ENCODE results near the gene GHR. TPM values are rescaled to one million over a fixed set of nuclear protein-coding genes. Genes with fewer than 3 reads are reported as not detected.

GHR gene
- total RNA-seq, 2 experiments from 2014 or later: not detected

DNA sequence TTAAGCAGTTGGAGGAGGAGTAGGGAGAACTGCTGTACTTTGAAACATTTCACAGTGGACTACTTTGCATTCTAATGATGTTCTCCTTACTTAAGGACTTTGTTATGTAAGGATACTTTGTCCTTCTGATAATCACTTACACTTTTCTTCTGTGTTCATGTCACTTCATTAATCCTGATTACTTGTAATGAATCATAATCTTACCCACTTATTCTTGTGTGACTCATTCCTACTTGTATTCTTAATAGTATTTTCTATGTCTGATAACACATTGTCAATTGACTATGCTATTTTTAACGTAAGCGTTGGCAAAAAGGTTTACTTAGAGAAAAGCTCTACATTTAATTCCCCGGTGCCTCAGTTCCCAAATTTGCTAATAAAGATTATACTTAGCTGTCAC lies 63.8 kb downstream of the GHR start:
- Histone ChIP-seq H3K36me3 (ENCODE audit: insufficient read depth, low read length) (no peaks in the 10 kb centered on the region), H4K20me1 (ENCODE audit: insufficient read depth, low read length) (no peaks in the 10 kb centered on the region), H3K4me1 (ENCODE audit: insufficient read depth, low read length, poor library complexity, severe bottlenecking) (no peaks in the 10 kb centered on the region), H3K9me2 (ENCODE audit: insufficient read depth, low read length) (no peaks in the 10 kb centered on the region), H3K79me2 (ENCODE audit: insufficient read depth, low read depth, low read length) (no peaks in the 10 kb centered on the region), H2AFZ (ENCODE audit: low read length) (no peak overlapping the region), H3K9me3 (ENCODE audit: low read length) (no peaks in the 10 kb centered on the region), H3K27ac (ENCODE audit: low read depth, low read length, poor library complexity, severe bottlenecking) (no peak overlapping the region), H3K4me2 (ENCODE audit: low read length) (no peak overlapping the region), H3K4me3 (ENCODE audit: low read depth, low read length, poor library complexity, severe bottlenecking) (no peak overlapping the region)
- ChIA-PET CTCF (ENCODE audit: unreplicated experiment) (no interaction called here), POLR2A (no interaction called here)
- no peak for DNase-seq (ENCODE audit: low spot score)
- intact Hi-C loops (cut with micrococcal nuclease; ENCODE audit: unreplicated experiment): no loop called here
- TF ChIP-seq EZH2phosphoT487 (IDR thresholded peaks at IDR 0.05; ENCODE audit: borderline replicate concordance, low read depth, low read length): no peak
- TF ChIP-seq, protein P1, sequence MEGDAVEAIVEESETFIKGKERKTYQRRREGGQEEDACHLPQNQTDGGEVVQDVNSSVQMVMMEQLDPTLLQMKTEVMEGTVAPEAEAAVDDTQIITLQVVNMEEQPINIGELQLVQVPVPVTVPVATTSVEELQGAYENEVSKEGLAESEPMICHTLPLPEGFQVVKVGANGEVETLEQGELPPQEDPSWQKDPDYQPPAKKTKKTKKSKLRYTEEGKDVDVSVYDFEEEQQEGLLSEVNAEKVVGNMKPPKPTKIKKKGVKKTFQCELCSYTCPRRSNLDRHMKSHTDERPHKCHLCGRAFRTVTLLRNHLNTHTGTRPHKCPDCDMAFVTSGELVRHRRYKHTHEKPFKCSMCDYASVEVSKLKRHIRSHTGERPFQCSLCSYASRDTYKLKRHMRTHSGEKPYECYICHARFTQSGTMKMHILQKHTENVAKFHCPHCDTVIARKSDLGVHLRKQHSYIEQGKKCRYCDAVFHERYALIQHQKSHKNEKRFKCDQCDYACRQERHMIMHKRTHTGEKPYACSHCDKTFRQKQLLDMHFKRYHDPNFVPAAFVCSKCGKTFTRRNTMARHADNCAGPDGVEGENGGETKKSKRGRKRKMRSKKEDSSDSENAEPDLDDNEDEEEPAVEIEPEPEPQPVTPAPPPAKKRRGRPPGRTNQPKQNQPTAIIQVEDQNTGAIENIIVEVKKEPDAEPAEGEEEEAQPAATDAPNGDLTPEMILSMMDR (conservative IDR thresholded peaks at IDR 0.05; ENCODE audit: low read length): no peak
- BruUV-seq (replicated peaks): no TSS peak

DNA sequence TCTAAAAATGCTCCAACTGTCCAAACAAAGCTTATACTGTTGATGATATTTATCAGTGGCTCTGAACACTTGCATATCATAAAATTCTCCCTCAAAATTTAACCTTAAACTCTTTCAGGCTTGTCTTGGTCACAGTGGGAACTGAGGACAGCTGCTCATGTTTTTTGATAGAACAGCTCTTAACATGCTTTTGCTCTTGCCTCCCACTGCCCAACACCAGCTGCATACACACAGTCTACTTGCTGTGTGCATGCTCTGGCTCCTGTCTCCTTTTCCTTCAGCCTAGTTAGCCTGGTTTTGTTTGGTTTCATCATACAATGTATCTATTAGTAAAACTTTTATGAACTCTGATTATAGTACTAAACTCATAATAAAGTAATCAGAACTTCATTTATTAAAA lies 64.6 kb downstream of the GHR start:
- Histone ChIP-seq H3K79me2 (ENCODE audit: insufficient read depth, low read depth, low read length) (no peaks in the 10 kb centered on the region), H4K20me1 (ENCODE audit: insufficient read depth, low read length) (no peaks in the 10 kb centered on the region), H3K27ac (ENCODE audit: low read depth, low read length, poor library complexity, severe bottlenecking) (no peak overlapping the region), H3K9me3 (ENCODE audit: low read length) (no peaks in the 10 kb centered on the region), H3K4me1 (ENCODE audit: insufficient read depth, low read length, poor library complexity, severe bottlenecking) (no peaks in the 10 kb centered on the region), H3K4me2 (ENCODE audit: low read length) (no peak overlapping the region), H3K4me3 (ENCODE audit: low read depth, low read length, poor library complexity, severe bottlenecking) (no peak overlapping the region), H3K36me3 (ENCODE audit: insufficient read depth, low read length) (no peaks in the 10 kb centered on the region), H3K9me2 (ENCODE audit: insufficient read depth, low read length) (no peaks in the 10 kb centered on the region), H2AFZ (ENCODE audit: low read length) (no peak overlapping the region)
- CTCF ChIA-PET (ENCODE audit: unreplicated experiment): no interaction called here
- no peak for TF ChIP-seq EZH2phosphoT487 (IDR thresholded peaks at IDR 0.05; ENCODE audit: borderline replicate concordance, low read depth, low read length)
- TF ChIP-seq, protein P1 (conservative IDR thresholded peaks at IDR 0.05; ENCODE audit: low read length): no peak
- POLR2A ChIA-PET: interaction anchor here (0.7 kb wide), 1 partner anchor 47 kb away, joined by 3 read pairs; no protein-coding TSS in a partner anchor
- no TSS peak for BruUV-seq (replicated peaks)
- intact Hi-C loops (cut with micrococcal nuclease; ENCODE audit: unreplicated experiment): no loop called here
- DNase-seq (ENCODE audit: low spot score): no peak

DNA sequence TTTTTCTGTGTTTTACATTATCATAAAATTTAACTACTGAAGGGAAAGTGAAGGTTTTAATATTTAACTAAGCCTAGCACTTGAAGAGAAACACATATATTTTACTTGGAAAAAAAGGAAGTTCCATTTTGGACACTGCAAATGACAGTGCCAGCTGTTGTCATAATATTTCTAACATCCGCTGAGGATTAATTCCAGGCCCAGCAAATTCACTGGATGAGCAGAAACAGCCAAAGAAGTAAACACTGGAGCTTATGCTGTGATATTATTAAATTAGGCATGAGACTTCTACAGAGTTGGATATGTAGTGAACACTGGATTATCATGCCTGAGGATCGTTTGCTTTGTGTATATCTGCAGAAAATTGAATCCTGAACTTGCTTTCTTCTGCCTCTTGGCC lies 67.6 kb downstream of the GHR start:
- no peaks in the 10 kb centered on the region for H3K36me3 ChIP-seq (ENCODE audit: insufficient read depth, low read length)
- H2AFZ ChIP-seq (ENCODE audit: low read length): no peak overlapping the region
- H3K9me3 ChIP-seq (ENCODE audit: low read length): no peaks in the 10 kb centered on the region
- no peaks in the 10 kb centered on the region for H3K9me2 ChIP-seq (ENCODE audit: insufficient read depth, low read length)
- no peak overlapping the region for H3K4me3 ChIP-seq (ENCODE audit: low read depth, low read length, poor library complexity, severe bottlenecking)
- intact Hi-C loops (cut with micrococcal nuclease; ENCODE audit: unreplicated experiment): no loop called here
- CTCF ChIA-PET (ENCODE audit: unreplicated experiment): no interaction called here
- H3K4me2 ChIP-seq (ENCODE audit: low read length): no peak overlapping the region
- DNase-seq (ENCODE audit: low spot score): no peak
- TF ChIP-seq, protein P1 (conservative IDR thresholded peaks at IDR 0.05; ENCODE audit: low read length): no peak
- no peak for TF ChIP-seq EZH2phosphoT487 (IDR thresholded peaks at IDR 0.05; ENCODE audit: borderline replicate concordance, low read depth, low read length)
- H3K27ac ChIP-seq (ENCODE audit: low read depth, low read length, poor library complexity, severe bottlenecking): no peak overlapping the region
- POLR2A ChIA-PET: no interaction called here
- H3K79me2 ChIP-seq (ENCODE audit: insufficient read depth, low read depth, low read length): no peaks in the 10 kb centered on the region
- no peaks in the 10 kb centered on the region for H3K4me1 ChIP-seq (ENCODE audit: insufficient read depth, low read length, poor library complexity, severe bottlenecking)
- no peaks in the 10 kb centered on the region for H4K20me1 ChIP-seq (ENCODE audit: insufficient read depth, low read length)
- BruUV-seq (replicated peaks): no TSS peak
